NB4 (cell line): ENCODE data around the gene VGF.
A peak's percentile ranks its signal among the peaks of the same experiment; 100 is the strongest.

Source experiments
- DNase-seq: peaks from one replicate; pipeline ENCODE4 v3.0.0; 2010; ENCODE audit warnings: low read depth
- H3K4me3 ChIP-seq: one replicate; pipeline ENCODE4 v1.5.1; 2011; ENCODE audit warnings: mild to moderate bottlenecking, low read depth, low read length, moderate library complexity
- CTCF ChIP-seq: IDR thresholded peaks from one replicate; pipeline ENCODE4 v1.5.1; 2012; ENCODE audit warnings: low read depth, low read length
- MAX ChIP-seq: IDR thresholded peaks from 2 replicates; pipeline ENCODE4 v1.6.1; 2011; ENCODE audit warnings: low read depth, low read length
- MYC ChIP-seq: IDR thresholded peaks from 2 replicates; pipeline ENCODE4 v1.6.1; 2011; ENCODE audit warnings: low read depth, low read length
- POLR2A ChIP-seq: IDR thresholded peaks from 2 replicates; pipeline ENCODE4 v1.6.1; 2011; ENCODE audit warnings: mild to moderate bottlenecking; ENCODE audit not compliant: insufficient read length; ENCODE audit errors: extremely low read depth

The VGF gene

GRCh38 chr7:101172005-101172853 is 6.9 kb upstream of the VGF start:
- H3K4me3 ChIP-seq = no peak overlapping the region

GRCh38 chr7:101171442-101171837 is 6.1 kb upstream of the VGF start:
- no peak overlapping the region for H3K4me3 ChIP-seq
- no peak for DNase-seq
- TF ChIP-seq MAX = no peak
- no peak for TF ChIP-seq POLR2A
- TF ChIP-seq CTCF = peak; percentile 19

More at GRCh38 chr7:101172005-101172853, 6.9 kb upstream of the VGF start:
- no peak for DNase-seq
- no peak for TF ChIP-seq MYC
- no peak for TF ChIP-seq MAX
- no peak for TF ChIP-seq CTCF
- TF ChIP-seq POLR2A = no peak

GRCh38 chr7:101170617-101171441 is 5.5 kb upstream of the VGF start:
- DNase-seq = no peak
- no peak overlapping the region for H3K4me3 ChIP-seq
- TF ChIP-seq CTCF = no peak
- TF ChIP-seq POLR2A = no peak
- TF ChIP-seq MAX = no peak
- no peak for TF ChIP-seq MYC

- peak; percentile 76 for DNase-seq
- TF ChIP-seq MYC (peak; percentile 51), CTCF (peak; percentile 97), MAX (peak; percentile 71; the same call in 1 of the 2 replicates), POLR2A (no peak)
- no peak overlapping the region for H3K4me3 ChIP-seq
Observed at GRCh38 chr7:101169838-101170551, 4.6 kb upstream of the VGF start.

- no peak overlapping the region for H3K4me3 ChIP-seq
- DNase-seq = no peak
- TF ChIP-seq MYC (no peak), CTCF (no peak), POLR2A (no peak), MAX (no peak)
Observed at GRCh38 chr7:101169110-101169837, 3.9 kb upstream of the VGF start.
